ENCODE data around the gene LRRC15. TPM values are rescaled to one million over a fixed set of nuclear protein-coding genes. Genes with fewer than 3 reads are reported as not detected.
A peak's percentile ranks its signal among the peaks of the same experiment; 100 is the strongest.

The LRRC15 gene
- total RNA-seq, 1 experiment from 2014 or later = 0.36 TPM

DNA sequence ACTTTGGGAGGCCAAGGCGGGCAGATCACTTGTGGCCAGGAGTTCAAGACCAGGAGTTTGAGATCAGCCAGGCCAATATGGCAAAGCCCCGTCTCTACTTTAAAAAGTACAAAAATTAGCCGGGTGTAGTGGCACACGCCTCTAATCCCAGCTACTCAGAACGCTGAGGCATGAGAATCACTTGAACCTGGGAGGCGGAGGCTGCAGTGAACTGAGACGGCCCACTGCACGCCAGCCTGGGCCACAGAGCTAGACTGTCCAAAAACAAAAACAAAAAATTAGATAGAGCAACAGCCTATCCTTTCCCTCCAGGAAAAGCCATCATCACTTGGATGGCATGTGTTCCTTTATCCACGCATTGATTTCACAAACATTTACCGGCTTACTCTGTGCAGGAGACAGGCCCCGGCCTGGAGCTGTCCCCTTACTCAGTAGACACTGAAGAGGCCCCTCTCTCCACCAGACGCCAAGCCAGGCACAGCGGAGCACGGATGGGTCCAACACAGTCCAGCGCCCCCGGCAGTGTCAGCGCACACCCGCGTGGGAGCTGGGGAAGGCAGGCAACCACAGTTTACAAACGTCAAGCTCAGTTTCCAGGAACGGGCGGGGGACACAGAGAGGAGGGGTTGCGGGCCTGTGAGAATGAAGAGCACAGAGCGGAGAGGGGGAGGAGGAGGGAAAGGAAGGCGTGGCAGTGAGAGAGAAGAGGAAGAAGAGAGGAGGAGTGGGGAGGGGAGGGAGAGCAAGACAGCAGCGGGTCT lies 26.4 kb upstream of the LRRC15 start:
- Histone ChIP-seq H3K9me2 (replicated peaks; ENCODE audit: low read length) (no peaks in the 10 kb centered on the region), H3K27ac (ENCODE audit: low read length) (no peak overlapping the region), H3K27me3 (ENCODE audit: low read length) (peaks cover 5% of the 10 kb centered on the region), H3K9ac (ENCODE audit: low read length) (no peak overlapping the region), H3K4me1 (ENCODE audit: insufficient read depth, low read length) (no peaks in the 10 kb centered on the region), H3K79me2 (ENCODE audit: low read length) (no peaks in the 10 kb centered on the region), H3K4me2 (ENCODE audit: low read length) (no peak overlapping the region), H3K36me3 (ENCODE audit: low read depth, low read length) (no peaks in the 10 kb centered on the region), H4K20me1 (ENCODE audit: low read length) (no peaks in the 10 kb centered on the region), H2AFZ (ENCODE audit: low read length) (no peak overlapping the region), H3K4me3 (ENCODE audit: low read length) (no peak overlapping the region), H3K9me3 (ENCODE audit: low read length) (no peaks in the 10 kb centered on the region), H3F3A (ENCODE audit: low read length, unreplicated experiment) (no peaks in the 10 kb centered on the region)
- TF ChIP-seq EZH2 (IDR thresholded peaks at IDR 0.05; ENCODE audit: low read length, unreplicated experiment) (no peak), EZH2phosphoT487 (IDR thresholded peaks at IDR 0.05; ENCODE audit: borderline replicate concordance, low read length) (no peak)
- TF ChIP-seq, protein P1, sequence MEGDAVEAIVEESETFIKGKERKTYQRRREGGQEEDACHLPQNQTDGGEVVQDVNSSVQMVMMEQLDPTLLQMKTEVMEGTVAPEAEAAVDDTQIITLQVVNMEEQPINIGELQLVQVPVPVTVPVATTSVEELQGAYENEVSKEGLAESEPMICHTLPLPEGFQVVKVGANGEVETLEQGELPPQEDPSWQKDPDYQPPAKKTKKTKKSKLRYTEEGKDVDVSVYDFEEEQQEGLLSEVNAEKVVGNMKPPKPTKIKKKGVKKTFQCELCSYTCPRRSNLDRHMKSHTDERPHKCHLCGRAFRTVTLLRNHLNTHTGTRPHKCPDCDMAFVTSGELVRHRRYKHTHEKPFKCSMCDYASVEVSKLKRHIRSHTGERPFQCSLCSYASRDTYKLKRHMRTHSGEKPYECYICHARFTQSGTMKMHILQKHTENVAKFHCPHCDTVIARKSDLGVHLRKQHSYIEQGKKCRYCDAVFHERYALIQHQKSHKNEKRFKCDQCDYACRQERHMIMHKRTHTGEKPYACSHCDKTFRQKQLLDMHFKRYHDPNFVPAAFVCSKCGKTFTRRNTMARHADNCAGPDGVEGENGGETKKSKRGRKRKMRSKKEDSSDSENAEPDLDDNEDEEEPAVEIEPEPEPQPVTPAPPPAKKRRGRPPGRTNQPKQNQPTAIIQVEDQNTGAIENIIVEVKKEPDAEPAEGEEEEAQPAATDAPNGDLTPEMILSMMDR (conservative IDR thresholded peaks at IDR 0.05; ENCODE audit: low read depth, low read length) = no peak
- ChIA-PET POLR2A (ENCODE audit: unreplicated experiment) (no interaction called here), CTCF (no interaction called here)
- no TSS peak for BruUV-seq (replicated peaks)
- DNase-seq = no peak
- intact Hi-C loops (cut with micrococcal nuclease) = no loop called here
- ATAC-seq = no peak

DNA sequence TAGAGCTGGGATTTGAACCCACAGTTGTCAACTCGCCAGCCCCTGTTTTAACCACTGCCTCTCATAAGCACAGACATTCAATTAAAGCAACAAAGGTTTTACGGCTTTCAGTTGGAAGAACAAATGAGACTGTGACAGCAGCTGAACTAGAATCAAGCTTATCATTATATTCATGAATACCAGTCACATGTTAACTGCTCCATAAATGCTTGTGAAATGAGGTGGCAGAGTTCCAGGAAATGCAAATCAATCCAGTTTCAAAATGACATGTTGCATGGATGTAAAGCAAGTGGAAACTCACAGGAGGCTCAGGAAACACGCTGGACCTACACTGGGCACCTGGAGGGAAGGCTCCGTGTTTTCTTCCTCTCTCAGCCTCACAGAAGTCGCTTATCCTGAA lies 25.7 kb upstream of the LRRC15 start:
- Histone ChIP-seq H3K4me3 (ENCODE audit: low read length) (no peak overlapping the region), H3F3A (ENCODE audit: low read length, unreplicated experiment) (no peaks in the 10 kb centered on the region), H3K9me2 (replicated peaks; ENCODE audit: low read length) (no peaks in the 10 kb centered on the region), H4K20me1 (ENCODE audit: low read length) (no peaks in the 10 kb centered on the region), H3K79me2 (ENCODE audit: low read length) (no peaks in the 10 kb centered on the region), H3K27me3 (ENCODE audit: low read length) (peaks cover 12% of the 10 kb centered on the region), H3K9me3 (ENCODE audit: low read length) (no peaks in the 10 kb centered on the region), H3K4me2 (ENCODE audit: low read length) (no peak overlapping the region), H3K36me3 (ENCODE audit: low read depth, low read length) (no peaks in the 10 kb centered on the region), H3K9ac (ENCODE audit: low read length) (no peak overlapping the region), H2AFZ (ENCODE audit: low read length) (no peak overlapping the region), H3K4me1 (ENCODE audit: insufficient read depth, low read length) (no peaks in the 10 kb centered on the region), H3K27ac (ENCODE audit: low read length) (no peak overlapping the region)
- ChIA-PET CTCF (no interaction called here), POLR2A (ENCODE audit: unreplicated experiment) (no interaction called here)
- intact Hi-C loops (cut with micrococcal nuclease) = no loop called here
- DNase-seq = peak; percentile 14
- no TSS peak for BruUV-seq (replicated peaks)
- no peak for ATAC-seq
- TF ChIP-seq EZH2 (IDR thresholded peaks at IDR 0.05; ENCODE audit: low read length, unreplicated experiment) (no peak), EZH2phosphoT487 (IDR thresholded peaks at IDR 0.05; ENCODE audit: borderline replicate concordance, low read length) (no peak)
- TF ChIP-seq, protein P1 (conservative IDR thresholded peaks at IDR 0.05; ENCODE audit: low read depth, low read length) = no peak

DNA sequence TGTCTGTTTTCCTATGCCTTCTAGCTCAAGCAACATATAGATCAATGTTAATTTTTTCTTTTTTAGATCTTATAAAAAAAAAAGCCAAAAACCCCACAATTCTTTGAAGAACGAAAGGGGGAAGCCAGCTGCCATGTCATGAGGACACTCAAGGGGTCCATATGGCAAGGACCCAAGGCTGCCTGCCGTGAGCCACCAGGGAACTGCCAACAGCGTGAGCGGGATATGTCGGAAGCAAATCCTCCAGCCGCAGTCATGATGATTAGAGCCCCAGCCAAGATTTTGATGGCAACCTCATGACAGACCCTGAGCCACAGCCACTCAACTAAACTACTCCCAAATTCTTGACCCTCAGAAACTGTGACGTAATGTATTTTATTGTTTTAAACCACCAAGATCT lies 23.0 kb upstream of the LRRC15 start:
- H3K36me3 ChIP-seq (ENCODE audit: low read depth, low read length) = no peaks in the 10 kb centered on the region
- intact Hi-C loops (cut with micrococcal nuclease) = no loop called here
- H3K4me2 ChIP-seq (ENCODE audit: low read length) = no peak overlapping the region
- H3K79me2 ChIP-seq (ENCODE audit: low read length) = no peaks in the 10 kb centered on the region
- no peak overlapping the region for H3K4me3 ChIP-seq (ENCODE audit: low read length)
- no TSS peak for BruUV-seq (replicated peaks)
- CTCF ChIA-PET = no interaction called here
- no peaks in the 10 kb centered on the region for H4K20me1 ChIP-seq (ENCODE audit: low read length)
- DNase-seq (no peak), ATAC-seq (no peak)
- H2AFZ ChIP-seq (ENCODE audit: low read length) = no peak overlapping the region
- no peak overlapping the region for H3K9ac ChIP-seq (ENCODE audit: low read length)
- H3K27me3 ChIP-seq (ENCODE audit: low read length) = peaks cover 19% of the 10 kb centered on the region
- no peaks in the 10 kb centered on the region for H3F3A ChIP-seq (ENCODE audit: low read length, unreplicated experiment)
- no peaks in the 10 kb centered on the region for H3K9me2 ChIP-seq (replicated peaks; ENCODE audit: low read length)
- no peaks in the 10 kb centered on the region for H3K9me3 ChIP-seq (ENCODE audit: low read length)
- TF ChIP-seq EZH2phosphoT487 (IDR thresholded peaks at IDR 0.05; ENCODE audit: borderline replicate concordance, low read length) = no peak
- TF ChIP-seq, protein P1 (conservative IDR thresholded peaks at IDR 0.05; ENCODE audit: low read depth, low read length) = no peak
- TF ChIP-seq EZH2 (IDR thresholded peaks at IDR 0.05; ENCODE audit: low read length, unreplicated experiment) = no peak
- no peak overlapping the region for H3K27ac ChIP-seq (ENCODE audit: low read length)
- POLR2A ChIA-PET (ENCODE audit: unreplicated experiment) = no interaction called here
- H3K4me1 ChIP-seq (ENCODE audit: insufficient read depth, low read length) = no peaks in the 10 kb centered on the region

Measured in PC-3 (cell line).